IMR-90 (cell line): Measurements from ENCODE around the gene CADM4. TPM values are rescaled to one million over a fixed set of nuclear protein-coding genes. Genes with fewer than 3 reads are reported as not detected.

ENCODE experiments used
- ATAC-seq: fragments of 200-7000 bp; cut with Tn5 transposase; 2 replicates; pipeline ENCODE4 v1.9.1; 2020; ENCODE audit warnings: low read depth, mild to moderate bottlenecking, moderate library complexity
- BruUV-seq: library from RNA; stranded (reverse); fragments of 400-500 nt; replicated peaks from 2 replicates; lab custom pipeline; 2021; lab: Mats Ljungman, UMichigan
- CTCF ChIA-PET: fragments of 300-600 bp; formaldehyde crosslinking; extraction: SDS; loops from one replicate; lab custom pipeline; 2021; ENCODE audit warnings: antibody characterized with exemption; lab: Yijun Ruan, JAX
- POLR2A ChIA-PET: fragments of 300-600 bp; sonication (Branson Sonifier 250); formaldehyde crosslinking; loops from one replicate; lab custom pipeline; 2022; ENCODE audit warnings: antibody characterized with exemption; ENCODE audit not compliant: unreplicated experiment; lab: Charles Lee
- DNase-seq: peaks from one replicate; pipeline ENCODE4 v3.0.0; 2013
- H2AFZ ChIP-seq: replicated peaks from 2 replicates; pipeline ENCODE3; 2013; ENCODE audit warnings: low read length, mild to moderate bottlenecking; ENCODE audit not compliant: poor library complexity
- H2AK5ac ChIP-seq: 2 replicates; pipeline ENCODE4 v1.6.1; 2013; ENCODE audit warnings: low read depth, low read length, inconsistent platforms
- H2AK9ac ChIP-seq: replicated peaks from 2 replicates; pipeline ENCODE3; 2013; ENCODE audit warnings: mild to moderate bottlenecking, low read depth, low read length, moderate library complexity; ENCODE audit not compliant: poor library complexity
- H2BK120ac ChIP-seq: 2 replicates; pipeline ENCODE4 v1.6.1; 2013; ENCODE audit warnings: low read depth, low read length, inconsistent platforms
- H2BK15ac ChIP-seq: 3 replicates; pipeline ENCODE4 v1.6.1; 2013; ENCODE audit warnings: low read depth, low read length, inconsistent platforms
- H2BK20ac ChIP-seq: 2 replicates; pipeline ENCODE4 v1.6.1; 2013; ENCODE audit warnings: low read depth, mild to moderate bottlenecking, inconsistent platforms, low read length, moderate library complexity
- H2BK5ac ChIP-seq: 2 replicates; pipeline ENCODE4 v1.6.1; 2013; ENCODE audit warnings: mild to moderate bottlenecking, low read depth, low read length, inconsistent platforms; ENCODE audit not compliant: poor library complexity, severe bottlenecking
- H3K14ac ChIP-seq: replicated peaks from 2 replicates; pipeline ENCODE4 v1.6.1; 2013; ENCODE audit warnings: low read depth, low read length, inconsistent platforms
- H3K18ac ChIP-seq: 2 replicates; pipeline ENCODE4 v1.6.1; 2013; ENCODE audit warnings: low read depth, low read length, control low read depth
- H3K23ac ChIP-seq: 2 replicates; pipeline ENCODE4 v1.6.1; 2013; ENCODE audit warnings: low read depth, low read length, inconsistent platforms
- H3K27ac ChIP-seq: 2 replicates; pipeline ENCODE4 v1.5.1; 2013; ENCODE audit warnings: mild to moderate bottlenecking, control low read depth, low read length; ENCODE audit not compliant: insufficient read depth
- H3K27me3 ChIP-seq: 2 replicates; pipeline ENCODE4 v1.6.1; 2013; ENCODE audit warnings: low read length; ENCODE audit not compliant: control insufficient read depth, insufficient read depth
- H3K36me3 ChIP-seq: 2 replicates; pipeline ENCODE4 v1.6.1; 2013; ENCODE audit warnings: low read length, mixed read lengths; ENCODE audit not compliant: control insufficient read depth, insufficient read depth
- H3K4ac ChIP-seq: 2 replicates; pipeline ENCODE4 v1.6.1; 2013; ENCODE audit warnings: low read depth, low read length, inconsistent platforms
- H3K4me1 ChIP-seq: 2 replicates; pipeline ENCODE4 v1.6.1; 2013; ENCODE audit warnings: low read length, mixed read lengths; ENCODE audit not compliant: control insufficient read depth, insufficient read depth
- H3K4me2 ChIP-seq: 2 replicates; pipeline ENCODE4 v1.6.1; 2013; ENCODE audit warnings: low read depth, mild to moderate bottlenecking, control low read depth, low read length, moderate library complexity
- H3K4me3 ChIP-seq: 2 replicates; pipeline ENCODE4 v1.5.1; 2013; ENCODE audit warnings: low read depth, mild to moderate bottlenecking, control low read depth, low read length, moderate library complexity; ENCODE audit not compliant: insufficient read depth
- H3K56ac ChIP-seq: 2 replicates; pipeline ENCODE4 v1.6.1; 2013; ENCODE audit warnings: low read length, inconsistent platforms; ENCODE audit not compliant: insufficient read depth; ENCODE audit errors: extremely low read depth
- H3K79me1 ChIP-seq, 2 experiments: 2 replicates each; pipeline ENCODE4 v1.6.1; 2013; ENCODE audit warnings: low read length in 2 of 2, inconsistent platforms in 1 of 2, low read depth in 1 of 2
- H3K9ac ChIP-seq: 2 replicates; pipeline ENCODE4 v1.6.1; 2013; ENCODE audit warnings: low read depth, low read length, control low read depth
- H3K9me1 ChIP-seq: 2 replicates; pipeline ENCODE4 v1.6.1; 2013; ENCODE audit warnings: low read length, inconsistent platforms; ENCODE audit not compliant: insufficient read depth
- H3K9me3 ChIP-seq: 2 replicates; pipeline ENCODE4 v1.6.1; 2013; ENCODE audit warnings: low read length; ENCODE audit not compliant: control insufficient read depth, insufficient read depth
- H4K20me1 ChIP-seq: 2 replicates; pipeline ENCODE4 v1.6.1; 2013; ENCODE audit warnings: low read length, inconsistent platforms; ENCODE audit not compliant: insufficient read depth
- H4K5ac ChIP-seq: 2 replicates; pipeline ENCODE4 v1.6.1; 2013; ENCODE audit warnings: mild to moderate bottlenecking, low read depth, low read length, control low read depth
- H4K8ac ChIP-seq, 2 experiments: 2 replicates each; pipeline ENCODE4 v1.6.1; 2013; ENCODE audit warnings: low read depth in 2 of 2, low read length in 2 of 2, control low read depth in 1 of 2, inconsistent platforms in 1 of 2
- H4K91ac ChIP-seq: 2 replicates; pipeline ENCODE4 v1.6.1; 2013; ENCODE audit warnings: low read depth, low read length, inconsistent platforms; ENCODE audit not compliant: insufficient read depth
- CEBPB ChIP-seq: IDR thresholded peaks from 2 replicates; pipeline ENCODE4 v1.6.1; 2012; ENCODE audit warnings: low read depth, low read length, improper control_type of control experiment
- MAFK ChIP-seq: IDR thresholded peaks from 2 replicates; pipeline ENCODE4 v1.6.1; 2012; ENCODE audit warnings: low read depth, low read length, improper control_type of control experiment
- MAZ ChIP-seq: IDR thresholded peaks from 2 replicates; pipeline ENCODE4 v1.6.1; 2012; ENCODE audit warnings: low read depth, mild to moderate bottlenecking, low read length, improper control_type of control experiment, moderate library complexity, borderline replicate concordance
- MXI1 ChIP-seq: IDR thresholded peaks from 2 replicates; pipeline ENCODE4 v1.6.1; 2012; ENCODE audit warnings: low read depth, mild to moderate bottlenecking, low read length, moderate library complexity, borderline replicate concordance
- NFE2L2 ChIP-seq: fragments of 150-350 bp; IDR thresholded peaks from 2 replicates; pipeline ENCODE4 v1.6.1; 2016; ENCODE audit warnings: low read depth, mild to moderate bottlenecking, low read length
- RCOR1 ChIP-seq: IDR thresholded peaks from 2 replicates; pipeline ENCODE4 v1.6.1; 2012; ENCODE audit warnings: mild to moderate bottlenecking, low read length, improper control_type of control experiment; ENCODE audit not compliant: insufficient replicate concordance
- RFX5 ChIP-seq: IDR thresholded peaks from 2 replicates; pipeline ENCODE4 v1.8.0; 2012; ENCODE audit warnings: low read depth, mild to moderate bottlenecking, low read length, moderate library complexity
- WGBS, 2 experiments: methylation state at CpG; one replicate each; pipeline versions ENCODE4 v1.1.5 to v1.1.7; 2013; ENCODE audit warnings: missing lambda C conversion rate in 2 of 2; ENCODE audit not compliant: insufficient read length in 1 of 2; ENCODE audit errors: extremely low coverage in 2 of 2; 5-methylcytosine and 5-hydroxymethylcytosine counted together
- dilution Hi-C: fragments of 300-500 bp; cut with HindIII; formaldehyde crosslinking; loops from one replicate; pipeline ENCODE4 v1.14.3; 2018; ENCODE audit warnings: low sequenced_read_pairs; ENCODE audit not compliant: unreplicated experiment
- in situ Hi-C: fragments of 300-500 bp; cut with MboI; formaldehyde crosslinking; loops from 3 replicates; pipeline ENCODE4 v1.14.3; 2019; ENCODE audit warnings: low sequenced_read_pairs, inconsistent platforms, mixed read lengths
- intact Hi-C: fragments of 100-400 bp; cut with micrococcal nuclease; formaldehyde crosslinking; loops from 2 replicates; pipeline ENCODE4 v1.10.0; 2022
- polyA plus RNA-seq, 3 experiments: library from polyadenylated mRNA; depleted of rRNA; stranded (reverse); fragments of >200 nt; gene quantifications; 2 replicates each; pipeline ENCODE4 v1.2.3, GENCODE V29; 2012; ENCODE audit warnings: low replicate concordance in 1 of 3
- total RNA-seq: library from RNA; depleted of rRNA; stranded (reverse); fragments of >200 nt; gene quantifications from 2 replicates; pipeline ENCODE4 v1.2.3, GENCODE V29; 2012
- TF ChIP-seq, protein P1 (sequence below): conservative IDR thresholded peaks from 2 replicates; pipeline ENCODE4 v1.5.1; 2012; ENCODE audit warnings: mild to moderate bottlenecking, low read depth, low read length, improper control_type of control experiment

The CADM4 gene
- total and polyA plus RNA-seq, 2 of the 4 experiments (the other 2 are of a cell fraction) = 2.0 to 4.9 TPM

DNA sequence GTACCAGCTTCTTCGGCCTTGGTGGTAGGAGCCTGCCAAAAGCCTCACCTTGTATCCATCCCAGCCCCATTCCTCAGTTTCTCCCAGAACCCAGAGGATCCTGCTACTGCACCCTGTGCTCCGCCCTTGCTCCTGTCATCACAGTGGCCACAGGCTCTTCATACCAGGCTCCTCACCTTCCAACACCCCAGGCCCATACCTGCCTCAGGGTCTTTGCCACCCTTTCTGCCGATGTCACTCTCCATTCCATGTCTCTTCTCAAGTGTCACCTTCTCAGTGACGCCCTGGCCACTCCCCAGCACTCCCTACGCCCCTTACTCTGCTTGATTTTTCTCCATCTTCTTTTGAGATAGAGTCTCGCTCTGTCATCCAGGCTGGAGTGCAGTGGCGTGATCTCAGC, 29.8 kb downstream of the CADM4 start:
- H3K14ac ChIP-seq = no peak overlapping the region
- no peak overlapping the region for H4K5ac ChIP-seq
- H3K9me1 ChIP-seq = peaks cover 9% of the 10 kb centered on the region
- ChIA-PET POLR2A (no interaction called here), CTCF (interaction anchor here (0.6 kb wide), 1 partner anchor 184 kb away, joined by 3 read pairs; no protein-coding TSS in a partner anchor)
- H3K9ac ChIP-seq = no peak overlapping the region
- H2AK5ac ChIP-seq = no peak overlapping the region
- DNase-seq (no peak), ATAC-seq (no peak)
- H4K20me1 ChIP-seq = peaks cover 17% of the 10 kb centered on the region
- TF ChIP-seq MAFK (no peak), RFX5 (no peak), RCOR1 (no peak), MXI1 (no peak), CEBPB (no peak), NFE2L2 (no peak), MAZ (no peak)
- TF ChIP-seq, protein P1, sequence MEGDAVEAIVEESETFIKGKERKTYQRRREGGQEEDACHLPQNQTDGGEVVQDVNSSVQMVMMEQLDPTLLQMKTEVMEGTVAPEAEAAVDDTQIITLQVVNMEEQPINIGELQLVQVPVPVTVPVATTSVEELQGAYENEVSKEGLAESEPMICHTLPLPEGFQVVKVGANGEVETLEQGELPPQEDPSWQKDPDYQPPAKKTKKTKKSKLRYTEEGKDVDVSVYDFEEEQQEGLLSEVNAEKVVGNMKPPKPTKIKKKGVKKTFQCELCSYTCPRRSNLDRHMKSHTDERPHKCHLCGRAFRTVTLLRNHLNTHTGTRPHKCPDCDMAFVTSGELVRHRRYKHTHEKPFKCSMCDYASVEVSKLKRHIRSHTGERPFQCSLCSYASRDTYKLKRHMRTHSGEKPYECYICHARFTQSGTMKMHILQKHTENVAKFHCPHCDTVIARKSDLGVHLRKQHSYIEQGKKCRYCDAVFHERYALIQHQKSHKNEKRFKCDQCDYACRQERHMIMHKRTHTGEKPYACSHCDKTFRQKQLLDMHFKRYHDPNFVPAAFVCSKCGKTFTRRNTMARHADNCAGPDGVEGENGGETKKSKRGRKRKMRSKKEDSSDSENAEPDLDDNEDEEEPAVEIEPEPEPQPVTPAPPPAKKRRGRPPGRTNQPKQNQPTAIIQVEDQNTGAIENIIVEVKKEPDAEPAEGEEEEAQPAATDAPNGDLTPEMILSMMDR = no peak
- no peak overlapping the region for H3K56ac ChIP-seq
- peaks cover 17 to 55% of the 10 kb centered on the region in 2 experiments for H3K79me1 ChIP-seq
- H2AK9ac ChIP-seq = no peak overlapping the region
- no peak overlapping the region for H2BK5ac ChIP-seq
- no peak overlapping the region for H2BK20ac ChIP-seq
- dilution Hi-C loops = no loop called here
- H3K9me3 ChIP-seq = no peaks in the 10 kb centered on the region
- H4K91ac ChIP-seq = no peak overlapping the region
- BruUV-seq = no TSS peak
- H3K23ac ChIP-seq = no peak overlapping the region
- no peak overlapping the region for H3K4ac ChIP-seq
- in situ Hi-C loops = no loop called here
- no peak overlapping the region for H3K27ac ChIP-seq
- H4K8ac ChIP-seq = no peak overlapping the region
- peaks cover 33% of the 10 kb centered on the region for H3K36me3 ChIP-seq
- no peak overlapping the region for H3K4me3 ChIP-seq
- intact Hi-C loops = no loop called here
- H3K27me3 ChIP-seq = no peaks in the 10 kb centered on the region
- no peak overlapping the region for H2AFZ ChIP-seq
- 92% methylated on average over 2 of the region's 7 CpGs; no CpG with 5 or more reads in 1 of the 2 experiments for WGBS, 2 experiments
- no peaks in the 10 kb centered on the region for H3K4me1 ChIP-seq
- H2BK120ac ChIP-seq = no peak overlapping the region
- no peak overlapping the region for H3K4me2 ChIP-seq
- H2BK15ac ChIP-seq = no peak overlapping the region
- H3K18ac ChIP-seq = no peak overlapping the region
